ENCODE data around the gene HEPN1. TPM values are rescaled to one million over a fixed set of nuclear protein-coding genes. Genes with fewer than 3 reads are reported as not detected.

Gene HEPN1
- total and polyA plus RNA-seq, 10 donors = 0.25 TPM; not detected in 9

GRCh38 chr11:124898711-124899110 is 20.3 kb upstream of the HEPN1 start:
- intact Hi-C loops (cut with DNase I; ENCODE audit: low total_unique reads) = no loop called here
- peak overlapping the region; percentile 63 to 88 (median 81) for H3K27ac ChIP-seq
- H3K4me3 ChIP-seq = peak overlapping the region in 1 of 8 donors; percentile 71
- H3K27me3 ChIP-seq (replicated peaks in 1 of 7) = peaks cover 0 to 30% (median 0%) of the 10 kb centered on the region in 7 donors
- 43 to 56% (median 55%) methylated on average over 5 of the region's 5 CpGs for WGBS, 5 donors
- H3K36me3 ChIP-seq = peaks cover 0 to 14% (median 0%) of the 10 kb centered on the region in 6 donors
- peak; percentile 58 to 85 (median 84) for TF ChIP-seq POLR2AphosphoS5 (IDR thresholded peaks at IDR 0.05)
- TF ChIP-seq CTCF (IDR thresholded peaks at IDR 0.05 in 8 of 11, conservative IDR thresholded peaks at IDR 0.05 in 3 of 11) = no peak
- no peaks in the 10 kb centered on the region for H3K9me3 ChIP-seq
- peak; percentile 84 for DNase-seq
- peaks cover 0 to 48% (median 24%) of the 10 kb centered on the region in 6 donors for H3K4me1 ChIP-seq

- 53 to 74% (median 63%) methylated on average over 6 of the region's 6 CpGs for WGBS, 5 donors
- H3K4me1 ChIP-seq = peaks cover 0 to 39% (median 20%) of the 10 kb centered on the region in 6 donors
- intact Hi-C loops (cut with DNase I; ENCODE audit: low total_unique reads) = no loop called here
- no peak overlapping the region for H3K4me3 ChIP-seq
- TF ChIP-seq POLR2AphosphoS5 (IDR thresholded peaks at IDR 0.05) (no peak), CTCF (IDR thresholded peaks at IDR 0.05 in 8 of 11, conservative IDR thresholded peaks at IDR 0.05 in 3 of 11) (no peak), POLR2A (IDR thresholded peaks at IDR 0.05) (no peak)
- H3K36me3 ChIP-seq = peaks cover 0 to 6% (median 0%) of the 10 kb centered on the region in 6 donors
- peaks cover 0 to 27% (median 0%) of the 10 kb centered on the region in 7 donors for H3K27me3 ChIP-seq (replicated peaks in 1 of 7)
- peak overlapping the region; percentile 63 to 88 (median 81) for H3K27ac ChIP-seq
- H3K9me3 ChIP-seq = no peaks in the 10 kb centered on the region
- DNase-seq = no peak
Measured at GRCh38 chr11:124899383-124900145, 19.5 kb upstream of the HEPN1 start.

- no peaks in the 10 kb centered on the region for H3K36me3 ChIP-seq
- TF ChIP-seq POLR2AphosphoS5 (IDR thresholded peaks at IDR 0.05) (peak in 1 of 3 donors; percentile 77), CTCF (IDR thresholded peaks at IDR 0.05 in 8 of 11, conservative IDR thresholded peaks at IDR 0.05 in 3 of 11) (no peak), POLR2A (IDR thresholded peaks at IDR 0.05) (no peak)
- intact Hi-C loops (cut with DNase I; ENCODE audit: low total_unique reads) = no loop called here
- peaks cover 0 to 27% (median 0%) of the 10 kb centered on the region in 7 donors for H3K27me3 ChIP-seq (replicated peaks in 1 of 7)
- 46 to 72% (median 71%) methylated on average over 5 of the region's 5 CpGs for WGBS, 5 donors
- H3K4me1 ChIP-seq = peaks cover 0 to 31% (median 18%) of the 10 kb centered on the region in 6 donors
- H3K9me3 ChIP-seq = no peaks in the 10 kb centered on the region
- no peak for DNase-seq
- no peak overlapping the region for H3K4me3 ChIP-seq
- peak overlapping the region in 7 of 8 donors; percentile 63 to 88 (median 83) for H3K27ac ChIP-seq
Measured at GRCh38 chr11:124900464-124900863, 18.6 kb upstream of the HEPN1 start.

DNA sequence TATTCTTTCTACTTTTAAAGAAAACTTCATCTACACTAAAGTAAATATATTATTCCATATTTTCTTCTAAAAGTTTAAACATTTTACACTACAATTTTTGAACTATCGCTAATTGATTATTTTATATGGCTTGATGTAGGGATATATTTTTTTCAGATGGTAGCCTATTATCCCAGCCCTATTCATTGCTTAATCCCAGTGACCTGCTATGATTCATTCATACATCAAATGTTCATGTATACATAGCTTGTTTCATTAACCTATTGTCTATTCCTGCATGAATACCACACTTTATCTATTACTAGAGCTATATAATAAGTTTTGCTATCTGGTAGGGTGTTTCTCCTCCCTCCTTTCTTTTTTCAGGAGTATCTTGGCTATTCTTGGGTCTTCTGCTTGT is 16.4 kb upstream of the HEPN1 start:
- intact Hi-C loops (cut with DNase I; ENCODE audit: low total_unique reads) = no loop called here
- Histone ChIP-seq H3K36me3 (no peaks in the 10 kb centered on the region), H3K4me1 (peaks cover 0 to 31% (median 16%) of the 10 kb centered on the region in 6 donors), H3K27me3 (replicated peaks in 1 of 7) (peaks cover 0 to 21% (median 0%) of the 10 kb centered on the region in 7 donors), H3K4me3 (no peak overlapping the region), H3K27ac (no peak overlapping the region), H3K9me3 (no peaks in the 10 kb centered on the region)
- DNase-seq = no peak
- 94 to 100% (median 98%) methylated on average over 1 of the region's 1 CpG for WGBS, 5 donors
- TF ChIP-seq POLR2AphosphoS5 (IDR thresholded peaks at IDR 0.05) (no peak), POLR2A (IDR thresholded peaks at IDR 0.05) (no peak), CTCF (IDR thresholded peaks at IDR 0.05 in 8 of 11, conservative IDR thresholded peaks at IDR 0.05 in 3 of 11) (no peak)
